Esophagus muscularis mucosa (tissue), 4 donors: ENCODE results near the gene CBS. TPM values are rescaled to one million over a fixed set of nuclear protein-coding genes. Genes with fewer than 3 reads are reported as not detected.
"Not testable (repeated sequence)": the region's sequence is repeated elsewhere in the genome, so short reads cannot be mapped to it uniquely, and the experiment has no call there.

Experiments
- DNase-seq: peaks from one replicate; pipeline ENCODE4 v3.0.0-alpha.2; 2017; ENCODE audit errors: extremely low spot score
- H3K27ac ChIP-seq, 4 donors: fragments of 200-600 bp; sonication (generic); replicated peaks in 1 of 4; 1 replicate in 3 of 4; 2 replicates in 1 of 4; pipeline ENCODE4 v1.5.1; 2016 to 2019; ENCODE audit warnings: mild to moderate bottlenecking in 1 of 4
- H3K27me3 ChIP-seq, 4 donors: fragments of 200-600 bp; sonication (generic); one replicate each; pipeline versions ENCODE4 v1.5.1 to v1.6.0; 2016 to 2019
- H3K36me3 ChIP-seq, 4 donors: fragments of 200-600 bp; sonication (generic); one replicate each; pipeline ENCODE4 v1.5.1; 2016 to 2019
- H3K4me1 ChIP-seq, 4 donors: fragments of 200-600 bp; sonication (generic); one replicate each; pipeline ENCODE4 v1.5.1; 2016 to 2019
- H3K4me3 ChIP-seq, 4 donors: fragments of 200-600 bp; sonication (generic); 1 replicate in 2 of 4; 2 replicates in 2 of 4; pipeline ENCODE4 v1.5.1; 2016 to 2019; ENCODE audit warnings: mild to moderate bottlenecking in 4 of 4, moderate library complexity in 1 of 4
- H3K9me3 ChIP-seq, 4 donors: fragments of 200-600 bp; sonication (generic); 1 replicate in 3 of 4; 2 replicates in 1 of 4; pipeline ENCODE4 v1.5.1; 2016 to 2019
- EP300 ChIP-seq: sonication (generic); formaldehyde crosslinking; IDR thresholded peaks from one replicate; pipeline ENCODE4 v1.6.1; 2017; ENCODE audit warnings: antibody characterized with exemption
- POLR2A ChIP-seq: fragments of 450-650 bp; IDR thresholded peaks from one replicate; pipeline ENCODE4 v1.6.1; 2017; ENCODE audit warnings: antibody characterized with exemption, moderate library complexity, mild to moderate bottlenecking, low read depth
- POLR2AphosphoS5 ChIP-seq, 2 donors: sonication (generic); formaldehyde crosslinking; IDR thresholded peaks; one replicate each; pipeline ENCODE4 v1.6.1; 2017; ENCODE audit warnings: antibody characterized with exemption in 2 of 2
- WGBS: methylation state at CpG from one replicate; pipeline ENCODE4 v1.1.5; 2018; 5-methylcytosine and 5-hydroxymethylcytosine counted together
- intact Hi-C: fragments of 100-400 bp; cut with DNase I; formaldehyde crosslinking; loops from one replicate; pipeline ENCODE4 v1.15.1; 2023
- total RNA-seq, 4 donors: library from RNA; depleted of rRNA; stranded (reverse); fragments of >200 nt; gene quantifications; one replicate each; pipeline versions ENCODE4 v1.1.0 to v1.2.1, GENCODE V29; 2016
- TF ChIP-seq, protein P1 (sequence below), 3 experiments: fragments of 200-600 bp in 2 of 3; fragments of 450-650 bp in 1 of 3; sonication (generic) in 2 of 3; IDR thresholded peaks; one replicate each; pipeline ENCODE4 v1.5.1; 2017 to 2019; ENCODE audit warnings: antibody characterized with exemption in 3 of 3, mild to moderate bottlenecking in 2 of 3, moderate library complexity in 1 of 3

CBS gene
- total RNA-seq, 4 donors from 2014 or later = 9.1 to 22.5 (median 11.3) TPM

DNA sequence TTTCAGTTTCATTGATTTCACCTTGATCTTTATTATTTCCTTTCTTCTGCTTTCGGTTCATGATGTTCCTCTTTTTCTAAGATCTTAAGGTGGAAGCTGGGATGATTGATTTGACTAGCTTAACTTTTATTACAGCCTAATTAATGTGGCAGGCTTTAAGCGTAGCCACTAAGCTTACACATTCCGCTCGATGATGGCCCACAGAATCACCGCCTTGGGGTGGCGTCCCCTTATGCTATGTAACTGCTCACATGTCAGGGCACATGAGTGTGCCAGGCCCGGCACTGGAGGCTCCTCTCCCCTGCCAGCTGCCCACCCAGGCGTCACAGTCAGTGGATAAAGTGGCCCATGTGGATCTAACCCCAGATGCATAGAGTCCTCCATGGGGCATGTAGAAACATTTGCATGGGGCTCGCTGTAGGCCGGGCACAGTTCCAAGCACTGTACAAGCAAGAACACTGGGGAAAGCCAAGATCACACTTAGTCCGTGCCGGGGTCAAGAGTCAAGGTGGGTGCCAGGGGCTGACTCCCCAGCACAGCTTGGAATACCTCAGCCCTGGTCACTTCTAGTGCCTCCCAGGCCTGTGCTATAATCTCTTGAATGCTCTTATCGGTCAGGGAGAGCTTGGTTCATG is 59.6 kb downstream of the CBS start:
- Histone ChIP-seq H3K4me3 (no peak overlapping the region), H3K36me3 (peaks cover 21 to 87% (median 66%) of the 10 kb centered on the region in 4 donors), H3K4me1 (no peaks in the 10 kb centered on the region), H3K27ac (no peak overlapping the region), H3K27me3 (no peaks in the 10 kb centered on the region), H3K9me3 (no peaks in the 10 kb centered on the region)
- WGBS = 88% methylated on average over 13 of the region's 13 CpGs
- DNase-seq = no peak
- no peak for TF ChIP-seq POLR2A
- no peak for TF ChIP-seq POLR2AphosphoS5 (IDR thresholded peaks at IDR 0.05)
- TF ChIP-seq, protein P1, sequence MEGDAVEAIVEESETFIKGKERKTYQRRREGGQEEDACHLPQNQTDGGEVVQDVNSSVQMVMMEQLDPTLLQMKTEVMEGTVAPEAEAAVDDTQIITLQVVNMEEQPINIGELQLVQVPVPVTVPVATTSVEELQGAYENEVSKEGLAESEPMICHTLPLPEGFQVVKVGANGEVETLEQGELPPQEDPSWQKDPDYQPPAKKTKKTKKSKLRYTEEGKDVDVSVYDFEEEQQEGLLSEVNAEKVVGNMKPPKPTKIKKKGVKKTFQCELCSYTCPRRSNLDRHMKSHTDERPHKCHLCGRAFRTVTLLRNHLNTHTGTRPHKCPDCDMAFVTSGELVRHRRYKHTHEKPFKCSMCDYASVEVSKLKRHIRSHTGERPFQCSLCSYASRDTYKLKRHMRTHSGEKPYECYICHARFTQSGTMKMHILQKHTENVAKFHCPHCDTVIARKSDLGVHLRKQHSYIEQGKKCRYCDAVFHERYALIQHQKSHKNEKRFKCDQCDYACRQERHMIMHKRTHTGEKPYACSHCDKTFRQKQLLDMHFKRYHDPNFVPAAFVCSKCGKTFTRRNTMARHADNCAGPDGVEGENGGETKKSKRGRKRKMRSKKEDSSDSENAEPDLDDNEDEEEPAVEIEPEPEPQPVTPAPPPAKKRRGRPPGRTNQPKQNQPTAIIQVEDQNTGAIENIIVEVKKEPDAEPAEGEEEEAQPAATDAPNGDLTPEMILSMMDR (IDR thresholded peaks at IDR 0.05) = no peak
- no peak for TF ChIP-seq EP300
- intact Hi-C loops = no loop called here

GRCh38 chr21:43012596-43012995 is 63.0 kb downstream of the CBS start:
- TF ChIP-seq EP300 = no peak
- TF ChIP-seq, protein P1 (IDR thresholded peaks at IDR 0.05) = no peak
- TF ChIP-seq POLR2A = no peak
- no peak for TF ChIP-seq POLR2AphosphoS5 (IDR thresholded peaks at IDR 0.05)
- no peak overlapping the region for H3K4me3 ChIP-seq
- H3K27ac ChIP-seq = no peak overlapping the region
- 93% methylated on average over 6 of the region's 6 CpGs for WGBS
- intact Hi-C loops = no loop called here
- H3K27me3 ChIP-seq = no peaks in the 10 kb centered on the region
- no peaks in the 10 kb centered on the region for H3K9me3 ChIP-seq
- H3K36me3 ChIP-seq = peaks cover 26 to 95% (median 65%) of the 10 kb centered on the region in 4 donors
- H3K4me1 ChIP-seq = no peaks in the 10 kb centered on the region
- no peak for DNase-seq

DNA sequence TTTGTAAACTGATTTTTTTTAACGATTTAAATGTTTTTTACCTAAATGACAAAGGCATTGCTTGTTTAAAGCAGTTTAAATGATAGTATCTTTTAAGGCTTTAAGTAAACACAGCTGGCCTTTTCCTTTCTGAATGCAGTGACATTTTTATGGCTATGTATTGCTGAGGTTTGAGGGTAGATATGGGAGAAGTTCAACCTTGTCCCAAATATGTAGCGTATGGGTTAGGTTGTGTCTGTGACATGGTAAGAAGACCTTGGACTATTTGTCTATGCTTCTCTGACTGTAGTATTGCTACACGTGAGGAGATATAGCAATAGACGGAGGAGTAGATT is 68.8 kb downstream of the CBS start:
- WGBS = 69% methylated on average over 4 of the region's 4 CpGs
- Histone ChIP-seq H3K27ac (no peak overlapping the region), H3K4me3 (no peak overlapping the region), H3K27me3 (no peaks in the 10 kb centered on the region), H3K4me1 (peaks cover 0 to 3% (median under 1%) of the 10 kb centered on the region in 4 donors), H3K36me3 (peaks cover 17 to 71% (median 40%) of the 10 kb centered on the region in 4 donors), H3K9me3 (no peaks in the 10 kb centered on the region)
- intact Hi-C loops = no loop called here
- TF ChIP-seq EP300 = no peak
- TF ChIP-seq POLR2A = no peak
- no peak for TF ChIP-seq POLR2AphosphoS5 (IDR thresholded peaks at IDR 0.05)
- TF ChIP-seq, protein P1 (IDR thresholded peaks at IDR 0.05) = no peak
- DNase-seq = no peak

DNA sequence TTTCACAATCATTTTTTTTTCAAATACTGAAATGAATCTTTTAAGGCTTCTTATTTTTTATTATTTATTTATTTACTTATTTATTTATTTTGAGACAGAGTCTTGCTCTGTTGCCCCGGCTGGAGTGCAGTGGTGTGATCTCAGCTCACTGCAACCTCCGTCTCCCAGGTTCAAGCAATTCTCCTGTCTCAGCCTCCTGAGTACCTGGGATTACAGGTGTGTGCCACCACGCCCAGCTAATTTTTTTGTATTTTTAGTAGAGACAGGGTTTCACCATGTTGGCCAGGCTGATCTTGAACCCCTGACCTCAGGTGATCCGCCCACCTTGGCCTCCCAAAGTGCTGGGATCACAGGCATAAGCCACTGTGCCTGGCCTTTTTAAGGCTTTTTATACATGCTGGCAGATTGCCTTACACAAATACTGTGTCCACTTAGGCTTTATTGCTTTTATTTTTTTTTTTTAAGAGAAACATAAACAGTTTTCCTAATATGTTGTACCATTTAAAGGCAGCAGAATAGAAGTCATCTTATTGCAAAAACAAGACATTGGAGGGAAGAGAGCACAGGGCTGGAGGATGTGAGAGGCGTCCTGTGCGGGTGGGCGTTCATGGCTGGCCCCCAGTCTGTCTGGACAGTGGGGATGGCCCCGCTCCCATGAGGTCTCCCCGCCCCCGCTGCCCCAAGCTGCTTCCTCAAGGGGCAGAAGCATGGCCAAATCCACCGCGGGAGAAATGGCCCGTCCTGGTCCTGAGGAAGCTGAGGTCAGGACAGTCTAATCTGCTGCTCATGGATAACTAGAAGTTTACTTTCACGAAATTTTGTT is 69.4 kb downstream of the CBS start:
- H3K36me3 ChIP-seq = peaks cover 11 to 66% (median 34%) of the 10 kb centered on the region in 4 donors
- H3K4me1 ChIP-seq, H3K4me3 ChIP-seq, H3K27ac ChIP-seq, H3K9me3 ChIP-seq, H3K27me3 ChIP-seq, DNase-seq, intact Hi-C loops: not testable (repeated sequence)
- WGBS = 70% methylated on average over 14 of the region's 14 CpGs

DNA sequence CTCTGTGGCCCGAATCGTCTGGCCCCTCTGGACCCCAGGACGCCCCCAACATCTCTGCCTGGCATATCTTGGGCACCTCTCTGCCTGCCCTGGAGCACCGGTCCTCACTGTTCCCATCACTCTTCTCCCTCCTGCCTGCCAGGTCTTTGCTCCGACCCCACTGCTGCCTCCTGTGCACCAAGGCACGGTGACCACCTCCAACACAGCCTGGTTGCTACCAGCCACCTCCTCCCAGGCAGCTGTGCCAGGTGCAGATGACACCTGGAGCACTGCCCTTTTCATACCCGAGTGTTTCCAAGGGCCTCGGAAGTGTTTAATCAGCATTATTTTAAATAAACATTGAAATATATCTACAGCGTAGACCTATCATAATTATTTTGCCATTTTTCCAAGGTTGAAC is 70.0 kb downstream of the CBS start:
- intact Hi-C loops = no loop called here
- no peak overlapping the region for H3K27ac ChIP-seq
- no peaks in the 10 kb centered on the region for H3K27me3 ChIP-seq

More for the DNA sequence above, 70.0 kb downstream of the CBS start:
- Histone ChIP-seq H3K4me1 (peaks cover 0 to 14% (median 12%) of the 10 kb centered on the region in 4 donors), H3K36me3 (peaks cover 10 to 59% (median 30%) of the 10 kb centered on the region in 4 donors), H3K4me3 (no peak overlapping the region), H3K9me3 (no peaks in the 10 kb centered on the region)
- 82% methylated on average over 9 of the region's 9 CpGs for WGBS
- no peak for DNase-seq
- TF ChIP-seq POLR2A = no peak
- TF ChIP-seq, protein P1 (IDR thresholded peaks at IDR 0.05) = no peak
- no peak for TF ChIP-seq EP300
- TF ChIP-seq POLR2AphosphoS5 (IDR thresholded peaks at IDR 0.05) = no peak
